Breast epithelium (tissue), 4 donors: ENCODE measurements around the gene PRIMA1. TPM values are rescaled to one million over a fixed set of nuclear protein-coding genes. Genes with fewer than 3 reads are reported as not detected.

Source experiments
- DNase-seq, 2 donors: peaks; one replicate each; pipeline ENCODE4 v3.0.0-alpha.2; 2019; ENCODE audit warnings: low spot score in 2 of 2
- H3K27ac ChIP-seq, 2 donors: fragments of 200-600 bp; sonication (generic) in 1 of 2; one replicate each; pipeline ENCODE4 v1.5.1; 2016 to 2019; ENCODE audit warnings: mild to moderate bottlenecking in 1 of 2
- H3K27me3 ChIP-seq, 2 donors: fragments of 200-600 bp; sonication (generic) in 1 of 2; one replicate each; pipeline versions ENCODE4 v1.5.1 to v1.6.0; 2017 to 2019; ENCODE audit warnings: control low read depth in 1 of 2, mild to moderate bottlenecking in 1 of 2
- H3K36me3 ChIP-seq: fragments of 200-600 bp; one replicate; pipeline ENCODE4 v1.5.1; 2019
- H3K4me1 ChIP-seq, 2 donors: fragments of 200-600 bp; sonication (generic); one replicate each; pipeline ENCODE4 v1.5.1; 2016 to 2019; ENCODE audit warnings: control low read depth in 1 of 2
- H3K4me3 ChIP-seq, 3 donors: fragments of 200-600 bp; sonication (generic); 1 replicate in 2 of 3; 2 replicates in 1 of 3; pipeline ENCODE4 v1.5.1; 2016 to 2019; ENCODE audit warnings: mild to moderate bottlenecking in 3 of 3, moderate library complexity in 2 of 3
- H3K9me3 ChIP-seq, 2 donors: fragments of 200-600 bp; sonication (generic) in 1 of 2; one replicate each; pipeline ENCODE4 v1.5.1; 2016 to 2019; ENCODE audit warnings: control low read depth in 1 of 2
- POLR2A ChIP-seq: fragments of 450-650 bp; IDR thresholded peaks from one replicate; pipeline ENCODE4 v1.6.1; 2016; ENCODE audit warnings: antibody characterized with exemption, mild to moderate bottlenecking, moderate library complexity
- POLR2AphosphoS5 ChIP-seq, 3 donors: sonication (generic); formaldehyde crosslinking; IDR thresholded peaks; one replicate each; pipeline ENCODE4 v1.6.1; 2017; ENCODE audit warnings: antibody characterized with exemption in 3 of 3
- intact Hi-C: fragments of 100-400 bp; cut with DNase I; formaldehyde crosslinking; loops from one replicate; pipeline ENCODE4 v1.15.1; 2023; ENCODE audit warnings: low total_unique reads
- total RNA-seq, 3 donors: library from RNA; depleted of rRNA; stranded (reverse); fragments of >200 nt; gene quantifications; one replicate each; pipeline ENCODE4 v1.1.0, GENCODE V29; 2016
- TF ChIP-seq, protein P1 (sequence below), 3 donors: fragments of 450-650 bp; IDR thresholded peaks; one replicate each; pipeline ENCODE4 v1.5.1; 2016 to 2017; ENCODE audit warnings: antibody characterized with exemption in 3 of 3, mild to moderate bottlenecking in 3 of 3, moderate library complexity in 3 of 3

Gene PRIMA1
- total RNA-seq, 3 donors from 2014 or later, result 0.98 to 2.1 (median 1.3) TPM

DNA sequence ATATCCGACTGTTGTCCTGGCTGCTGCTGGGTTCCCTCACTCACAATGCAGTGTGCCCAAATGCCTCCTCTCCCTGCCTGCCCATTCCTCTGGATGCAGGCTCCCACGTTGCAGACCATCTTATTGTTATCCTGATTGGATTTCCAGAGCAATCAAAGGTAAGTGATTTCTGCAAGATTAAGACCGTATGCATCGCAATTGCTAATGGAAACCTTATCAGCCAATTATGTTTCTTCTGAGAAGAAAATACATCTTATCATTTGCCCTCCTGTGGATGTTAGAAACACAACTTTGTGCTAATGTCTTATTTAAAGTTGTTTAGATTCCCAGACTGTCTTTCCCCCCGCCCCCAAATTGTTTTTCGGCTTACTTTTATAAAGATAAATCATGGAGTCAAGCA, 98.1 kb downstream of the PRIMA1 start:
- no peaks in the 10 kb centered on the region for H3K9me3 ChIP-seq
- H3K4me1 ChIP-seq, result peaks cover 0 to 6% of the 10 kb centered on the region in 2 donors
- intact Hi-C loops, result no loop called here
- no peak overlapping the region for H3K27ac ChIP-seq
- DNase-seq, result no peak
- H3K36me3 ChIP-seq, result no peaks in the 10 kb centered on the region
- no peaks in the 10 kb centered on the region for H3K27me3 ChIP-seq
- TF ChIP-seq POLR2AphosphoS5 (IDR thresholded peaks at IDR 0.05), result no peak
- no peak for TF ChIP-seq POLR2A
- TF ChIP-seq, protein P1, sequence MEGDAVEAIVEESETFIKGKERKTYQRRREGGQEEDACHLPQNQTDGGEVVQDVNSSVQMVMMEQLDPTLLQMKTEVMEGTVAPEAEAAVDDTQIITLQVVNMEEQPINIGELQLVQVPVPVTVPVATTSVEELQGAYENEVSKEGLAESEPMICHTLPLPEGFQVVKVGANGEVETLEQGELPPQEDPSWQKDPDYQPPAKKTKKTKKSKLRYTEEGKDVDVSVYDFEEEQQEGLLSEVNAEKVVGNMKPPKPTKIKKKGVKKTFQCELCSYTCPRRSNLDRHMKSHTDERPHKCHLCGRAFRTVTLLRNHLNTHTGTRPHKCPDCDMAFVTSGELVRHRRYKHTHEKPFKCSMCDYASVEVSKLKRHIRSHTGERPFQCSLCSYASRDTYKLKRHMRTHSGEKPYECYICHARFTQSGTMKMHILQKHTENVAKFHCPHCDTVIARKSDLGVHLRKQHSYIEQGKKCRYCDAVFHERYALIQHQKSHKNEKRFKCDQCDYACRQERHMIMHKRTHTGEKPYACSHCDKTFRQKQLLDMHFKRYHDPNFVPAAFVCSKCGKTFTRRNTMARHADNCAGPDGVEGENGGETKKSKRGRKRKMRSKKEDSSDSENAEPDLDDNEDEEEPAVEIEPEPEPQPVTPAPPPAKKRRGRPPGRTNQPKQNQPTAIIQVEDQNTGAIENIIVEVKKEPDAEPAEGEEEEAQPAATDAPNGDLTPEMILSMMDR (IDR thresholded peaks at IDR 0.05), result no peak
- no peak overlapping the region for H3K4me3 ChIP-seq

DNA sequence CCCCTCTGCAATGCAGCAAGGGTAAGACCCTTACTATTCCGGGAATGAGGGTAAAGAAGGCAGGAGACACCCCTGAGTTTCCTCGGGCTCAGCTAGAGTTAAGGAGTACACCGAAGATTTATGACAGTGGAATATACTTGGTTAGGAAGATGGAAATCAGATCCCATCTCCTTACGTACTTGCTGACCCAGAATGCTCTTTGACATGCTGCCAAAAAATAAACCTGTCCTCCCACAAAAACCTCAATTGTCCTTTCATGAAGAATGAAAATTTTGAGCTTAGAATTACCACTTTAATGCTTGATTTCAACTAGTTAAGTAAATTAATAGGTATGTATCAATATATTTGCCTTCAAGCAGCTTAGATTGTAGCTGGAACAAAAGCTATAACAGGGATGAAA, 99.5 kb downstream of the PRIMA1 start:
- intact Hi-C loops, result no loop called here
- H3K9me3 ChIP-seq, result no peaks in the 10 kb centered on the region
- no peak for DNase-seq
- TF ChIP-seq, protein P1 (IDR thresholded peaks at IDR 0.05), result no peak
- no peak for TF ChIP-seq POLR2A
- TF ChIP-seq POLR2AphosphoS5 (IDR thresholded peaks at IDR 0.05), result no peak
- H3K4me1 ChIP-seq, result peaks cover 0 to 6% of the 10 kb centered on the region in 2 donors
- H3K36me3 ChIP-seq, result no peaks in the 10 kb centered on the region
- H3K4me3 ChIP-seq, result no peak overlapping the region
- H3K27ac ChIP-seq, result no peak overlapping the region
- H3K27me3 ChIP-seq, result no peaks in the 10 kb centered on the region

DNA sequence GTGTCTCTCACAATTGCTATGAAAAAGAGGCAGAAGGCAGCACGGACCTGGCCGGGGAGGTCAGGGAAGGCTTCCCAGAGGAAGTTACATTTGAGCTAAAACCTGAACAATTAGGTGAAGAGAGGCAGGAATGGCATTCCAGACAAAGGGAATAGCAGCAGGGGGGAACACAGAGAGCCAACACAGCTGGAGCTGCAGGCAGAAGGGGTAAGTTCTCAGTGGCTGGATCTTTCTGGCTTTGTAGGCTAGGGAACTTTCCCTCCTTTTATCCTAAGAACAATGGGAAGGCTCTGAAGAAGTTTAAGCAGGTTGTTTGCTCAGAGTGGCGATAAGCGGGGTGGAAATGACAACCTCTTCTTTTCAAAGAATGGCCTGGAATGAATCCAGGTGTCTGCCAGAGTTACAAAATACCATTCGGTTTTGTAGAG, 100.0 kb downstream of the PRIMA1 start:
- Histone ChIP-seq H3K9me3 (no peaks in the 10 kb centered on the region), H3K4me1 (peaks cover 0 to 6% of the 10 kb centered on the region in 2 donors), H3K27me3 (no peaks in the 10 kb centered on the region), H3K27ac (no peak overlapping the region), H3K36me3 (no peaks in the 10 kb centered on the region), H3K4me3 (no peak overlapping the region)
- DNase-seq, result no peak
- TF ChIP-seq, protein P1 (IDR thresholded peaks at IDR 0.05), result no peak
- TF ChIP-seq POLR2AphosphoS5 (IDR thresholded peaks at IDR 0.05), result no peak
- TF ChIP-seq POLR2A, result no peak
- intact Hi-C loops, result no loop called here

DNA sequence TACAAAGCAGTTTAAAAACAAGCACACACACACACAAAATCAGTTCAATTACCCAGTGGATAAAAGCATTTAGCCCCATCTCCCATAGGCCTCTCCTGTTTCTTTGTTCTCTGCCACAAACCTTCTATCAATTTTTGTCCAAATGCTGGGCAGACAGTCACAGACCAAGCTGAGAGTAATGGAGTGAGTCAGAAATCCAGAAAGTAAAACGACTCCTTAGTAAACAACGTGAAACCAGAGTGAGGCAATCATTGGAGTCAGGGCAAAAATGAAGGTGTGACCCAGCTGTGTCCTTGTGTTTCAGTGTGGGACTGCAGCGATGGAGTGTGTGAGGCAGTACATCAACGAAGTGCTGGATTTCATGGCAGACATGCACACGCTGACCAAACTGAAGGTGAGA, 102.0 kb downstream of the PRIMA1 start:
- Histone ChIP-seq H3K27me3 (no peaks in the 10 kb centered on the region), H3K27ac (no peak overlapping the region), H3K36me3 (no peaks in the 10 kb centered on the region), H3K4me1 (peaks cover 0 to 6% of the 10 kb centered on the region in 2 donors), H3K9me3 (no peaks in the 10 kb centered on the region), H3K4me3 (no peak overlapping the region)
- no peak for DNase-seq
- intact Hi-C loops, result no loop called here
- TF ChIP-seq POLR2AphosphoS5 (IDR thresholded peaks at IDR 0.05) (no peak), POLR2A (no peak)
- TF ChIP-seq, protein P1 (IDR thresholded peaks at IDR 0.05), result no peak

DNA sequence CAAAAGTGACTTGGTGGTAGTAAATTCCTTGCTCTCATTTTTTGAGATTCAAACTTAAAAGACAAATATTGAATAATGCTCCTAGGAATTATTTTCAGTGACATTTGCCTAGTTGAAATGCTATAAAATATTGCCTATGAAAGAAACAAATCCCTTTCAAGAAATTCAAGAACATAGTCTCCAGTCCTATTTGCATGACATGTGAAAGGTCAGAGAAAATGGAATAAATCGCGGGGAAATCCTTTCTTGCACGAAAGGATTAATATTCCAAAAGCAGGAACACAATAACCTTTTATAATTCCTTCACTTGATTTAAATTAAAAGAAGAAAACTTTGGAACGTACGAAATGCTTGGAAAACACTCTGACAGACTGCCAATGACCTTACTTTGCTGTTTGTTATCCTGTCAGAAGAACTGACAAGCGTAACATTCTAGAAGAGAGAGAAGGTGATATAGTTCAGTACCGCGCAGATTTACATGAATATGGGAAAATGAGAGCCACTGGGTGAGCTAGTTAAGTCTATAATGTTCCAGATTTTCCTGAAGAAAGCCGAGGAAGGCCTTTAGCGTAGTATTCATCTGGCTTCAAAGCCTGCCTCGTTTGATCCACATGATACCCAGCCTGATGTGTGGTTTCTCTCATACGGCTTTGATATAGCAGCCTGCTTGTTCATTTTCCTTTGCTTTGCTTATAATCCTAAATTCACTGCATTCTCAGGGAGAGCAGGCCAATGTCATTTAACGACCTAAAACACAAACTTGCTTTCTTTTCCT, 103.0 kb downstream of the PRIMA1 start:
- Histone ChIP-seq H3K4me3 (no peak overlapping the region), H3K4me1 (peaks cover 0 to 6% of the 10 kb centered on the region in 2 donors), H3K27me3 (no peaks in the 10 kb centered on the region), H3K27ac (no peak overlapping the region), H3K36me3 (no peaks in the 10 kb centered on the region), H3K9me3 (no peaks in the 10 kb centered on the region)
- intact Hi-C loops, result no loop called here
- TF ChIP-seq POLR2AphosphoS5 (IDR thresholded peaks at IDR 0.05) (no peak), POLR2A (no peak)
- TF ChIP-seq, protein P1 (IDR thresholded peaks at IDR 0.05), result no peak
- no peak for DNase-seq
